Measurements from ENCODE around the gene VCP.
A peak's percentile ranks its signal among the peaks of the same experiment; 100 is the strongest.
"Not testable (repeated sequence)": the region's sequence is repeated elsewhere in the genome, so short reads cannot be mapped to it uniquely, and the experiment has no call there.

Gene VCP

GRCh38 chr9:35029241-35029640 lies 43.2 kb downstream of the VCP start:
- TF ChIP-seq CTCF (IDR thresholded peaks at IDR 0.05) (no peak), ZFX (IDR thresholded peaks at IDR 0.05; ENCODE audit: borderline replicate concordance) (no peak)
- H3K27ac ChIP-seq = peak overlapping the region; percentile 56

- H3K27ac ChIP-seq = no peak overlapping the region
- TF ChIP-seq CTCF (IDR thresholded peaks at IDR 0.05) (no peak), ZFX (IDR thresholded peaks at IDR 0.05; ENCODE audit: borderline replicate concordance) (no peak)
Observed at GRCh38 chr9:35028341-35028740, 44.1 kb downstream of the VCP start.

GRCh38 chr9:35027860-35028259 lies 44.6 kb downstream of the VCP start:
- TF ChIP-seq ZFX (IDR thresholded peaks at IDR 0.05; ENCODE audit: borderline replicate concordance) (no peak), CTCF (IDR thresholded peaks at IDR 0.05) (no peak)
- H3K27ac ChIP-seq = no peak overlapping the region

- no peak overlapping the region for H3K27ac ChIP-seq
- no peak for TF ChIP-seq CTCF (IDR thresholded peaks at IDR 0.05)
Observed at GRCh38 chr9:35027374-35027773, 45.1 kb downstream of the VCP start.

GRCh38 chr9:35026671-35027070 lies 45.8 kb downstream of the VCP start:
- H3K27ac ChIP-seq = no peak overlapping the region
- TF ChIP-seq CTCF (IDR thresholded peaks at IDR 0.05) (no peak), ZFX (IDR thresholded peaks at IDR 0.05; ENCODE audit: borderline replicate concordance) (no peak)

- not testable (repeated sequence) for H3K27ac ChIP-seq
Observed at GRCh38 chr9:35023443-35023842, 49.0 kb downstream of the VCP start.

GRCh38 chr9:35014517-35014916 lies 57.9 kb downstream of the VCP start:
- H3K27ac ChIP-seq = no peak overlapping the region
- no peak for TF ChIP-seq CTCF (IDR thresholded peaks at IDR 0.05)
- TF ChIP-seq ZFX (IDR thresholded peaks at IDR 0.05; ENCODE audit: borderline replicate concordance) = no peak

- H3K27ac ChIP-seq = no peak overlapping the region
- no peak for TF ChIP-seq CTCF (IDR thresholded peaks at IDR 0.05)
Observed at GRCh38 chr9:35010351-35010958, 62.0 kb downstream of the VCP start.
